Left kidney (tissue), 8 donors: ENCODE data around the gene USE1. TPM values are rescaled to one million over a fixed set of nuclear protein-coding genes. Genes with fewer than 3 reads are reported as not detected.
"Not testable (repeated sequence)": the region's sequence is repeated elsewhere in the genome, so short reads cannot be mapped to it uniquely, and the experiment has no call there.

Experiments used
- DNase-seq: peaks from one replicate; pipeline ENCODE4 v3.0.0-alpha.2; 2013
- long read RNA-seq, 8 donors: transcript quantifications; one replicate each; lab custom pipeline, GENCODE V29; 2026
- polyA plus RNA-seq: library from polyadenylated mRNA; unstranded; fragments of 120-200 nt; gene quantifications from one replicate; pipeline ENCODE4 v1.2.1, GENCODE V29; 2013; ENCODE audit not compliant: insufficient read length

USE1 gene
- polyA plus RNA-seq, result 25.1 TPM
- long read RNA-seq, donor 1, result 0 reads
- long read RNA-seq, donor 2, partial matches to known transcripts, result 0 of 2 reads
- long read RNA-seq, donor 2, other reads (novel, unspliced or antisense), result 0 of 2 reads
- long read RNA-seq, donor 3, partial matches to known transcripts, result 0 of 10 reads
- long read RNA-seq, donor 3, other reads (novel, unspliced or antisense), result 8 of 10 reads
- long read RNA-seq, donor 4, result 0 reads
- long read RNA-seq, donor 5, partial matches to known transcripts, result 5 of 30 reads
- long read RNA-seq, donor 5, other reads (novel, unspliced or antisense), result 24 of 30 reads
- long read RNA-seq, donor 6, partial matches to known transcripts, result 0 of 12 reads
- long read RNA-seq, donor 6, other reads (novel, unspliced or antisense), result 10 of 12 reads
- long read RNA-seq, donor 7, partial matches to known transcripts, result 0 of 23 reads
- long read RNA-seq, donor 7, other reads (novel, unspliced or antisense), result 20 of 23 reads
- long read RNA-seq, donor 8, partial matches to known transcripts, result 0 of 6 reads
- long read RNA-seq, donor 8, other reads (novel, unspliced or antisense), result 6 of 6 reads

GRCh38 chr19:17215127-17215971 lies at the start of gene USE1:
TSS of gene USE1 (plus strand) at chr19:17215357. CDS start at chr19:17215406, 49 bp downstream.
- DNase-seq, result peak; percentile 93

DNA sequence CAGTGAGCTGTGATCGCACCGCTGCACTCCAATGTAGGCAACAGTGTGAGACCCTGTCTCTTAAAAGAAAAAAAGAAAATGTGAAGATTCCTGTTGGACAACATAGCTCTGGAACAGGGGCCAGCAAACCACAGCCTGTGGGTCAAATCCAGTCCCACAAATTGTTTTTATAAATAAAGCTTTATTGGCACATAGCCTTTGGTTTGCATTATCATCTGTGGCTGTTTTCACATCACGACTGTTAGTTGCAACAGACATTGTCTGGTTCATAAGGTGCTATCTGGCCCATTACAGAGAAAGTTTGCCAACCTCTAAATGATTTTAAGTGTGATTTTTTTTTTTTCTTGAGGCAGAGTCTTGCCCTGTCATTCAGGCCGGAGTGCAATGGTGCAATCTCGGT lies 49.4 kb upstream of the USE1 start:
- DNase-seq, result no peak

GRCh38 chr19:17170538-17171297 lies 44.4 kb upstream of the USE1 start:
- DNase-seq, result no peak

GRCh38 chr19:17171874-17172273 lies 43.3 kb upstream of the USE1 start:
- no peak for DNase-seq

- DNase-seq, result no peak
Measured at GRCh38 chr19:17172624-17173345, 42.4 kb upstream of the USE1 start.

DNA sequence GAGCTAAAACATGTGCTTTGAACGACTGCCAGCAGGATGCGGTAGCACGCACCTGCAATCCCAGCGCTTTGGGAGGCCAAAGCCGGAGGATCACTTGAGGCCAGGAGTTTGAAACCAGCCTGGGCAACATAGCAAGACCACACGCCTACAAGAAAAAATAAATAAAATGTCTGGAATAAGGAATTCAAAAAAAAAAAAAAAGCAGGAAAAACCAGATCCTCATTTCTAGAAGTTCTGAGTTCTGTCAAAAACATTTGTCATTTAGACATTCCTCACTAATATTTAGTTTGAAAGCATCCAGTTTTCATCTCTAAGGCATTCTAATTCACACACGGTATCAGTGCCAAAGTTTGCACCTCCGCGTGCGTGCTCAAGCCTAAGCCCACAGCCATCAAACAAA lies 36.9 kb upstream of the USE1 start:
- no peak for DNase-seq

DNA sequence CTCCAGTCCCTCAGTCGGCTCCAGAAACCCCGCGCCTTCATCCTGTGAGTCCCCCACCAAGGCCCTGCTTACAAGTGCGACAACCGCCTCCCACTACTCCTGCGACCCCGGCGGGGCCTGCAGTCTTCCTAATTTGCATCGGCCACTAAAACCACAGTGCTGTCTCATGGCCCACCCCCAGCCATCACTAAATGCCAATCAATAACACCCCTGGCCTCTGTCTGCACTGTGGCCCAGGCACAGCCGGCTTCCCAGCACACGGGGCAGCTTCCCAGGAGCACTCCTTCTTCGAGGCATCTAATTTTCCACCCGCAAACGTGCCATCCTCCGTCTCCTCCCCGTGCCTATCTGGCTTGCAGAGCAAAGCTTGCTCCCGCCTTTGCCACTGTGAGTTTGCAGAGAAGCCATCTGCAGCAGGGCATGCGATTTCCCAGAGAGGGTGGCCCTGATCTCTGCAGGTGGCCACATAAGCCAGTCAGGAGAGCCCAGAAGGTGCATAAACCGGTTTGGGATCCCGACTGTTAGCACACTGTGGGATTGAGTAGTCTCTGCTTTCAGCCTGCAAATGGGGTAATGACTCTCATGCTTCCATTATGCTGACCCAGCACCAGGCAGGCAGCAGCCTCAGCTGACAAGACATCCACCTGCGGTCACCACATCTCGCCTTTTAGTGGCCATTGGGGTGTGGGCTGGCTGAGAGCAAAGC lies 34.0 kb upstream of the USE1 start:
- no peak for DNase-seq

DNA sequence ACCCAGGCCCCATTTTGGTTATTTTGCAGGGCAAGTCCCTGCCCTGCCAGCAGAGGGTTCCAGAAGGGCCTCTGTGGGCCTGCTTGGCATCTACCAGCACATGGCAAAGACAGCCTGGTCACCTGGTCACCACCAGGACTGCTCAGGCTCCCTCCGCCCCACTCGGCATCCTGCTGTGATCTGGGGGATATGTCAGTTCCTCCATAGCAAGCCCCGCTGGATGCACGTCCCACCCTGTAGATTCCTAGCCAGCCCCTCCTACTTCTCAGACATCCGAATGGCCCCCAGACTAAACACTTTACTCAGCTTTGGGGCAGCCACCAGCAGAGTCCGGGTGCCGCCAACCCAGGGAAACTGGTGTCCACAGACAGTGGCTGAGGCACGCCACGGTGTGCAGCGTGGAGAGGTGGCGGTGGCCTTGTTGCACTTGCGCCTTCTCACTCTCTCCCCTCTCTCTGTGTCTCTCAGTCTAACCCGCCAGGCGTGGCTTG lies 31.8 kb upstream of the USE1 start:
- DNase-seq, result no peak

GRCh38 chr19:17183858-17184321 lies 31.3 kb upstream of the USE1 start:
- DNase-seq, result no peak

- no peak for DNase-seq
Measured at GRCh38 chr19:17184371-17184841, 30.8 kb upstream of the USE1 start.

- no peak for DNase-seq
Measured at GRCh38 chr19:17185590-17185989, 29.6 kb upstream of the USE1 start.

- not testable (repeated sequence) for DNase-seq
Measured at GRCh38 chr19:17191736-17192135, 23.4 kb upstream of the USE1 start.

GRCh38 chr19:17192751-17193150 lies 22.4 kb upstream of the USE1 start:
- no peak for DNase-seq

DNA sequence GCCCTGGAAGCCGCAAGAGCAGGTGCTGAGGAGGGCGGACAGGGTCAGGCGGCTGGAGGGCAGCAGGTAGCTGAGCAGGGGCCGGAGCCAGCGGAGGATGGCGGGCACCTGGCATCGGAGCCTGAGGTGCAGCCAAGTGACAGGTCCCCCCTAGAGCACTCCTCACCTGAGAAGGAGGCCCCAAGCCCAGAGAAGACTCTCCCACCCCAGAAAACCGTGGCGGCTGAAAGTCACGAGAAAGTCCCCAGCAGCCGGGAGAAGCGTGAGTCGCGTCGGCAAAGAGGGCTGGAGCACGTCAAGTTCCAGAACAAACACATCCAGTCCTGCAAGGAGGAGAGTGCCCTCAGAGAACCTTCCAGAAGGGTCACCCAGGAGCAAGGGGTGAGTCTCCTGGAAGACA lies 20.5 kb upstream of the USE1 start:
- no peak for DNase-seq

DNA sequence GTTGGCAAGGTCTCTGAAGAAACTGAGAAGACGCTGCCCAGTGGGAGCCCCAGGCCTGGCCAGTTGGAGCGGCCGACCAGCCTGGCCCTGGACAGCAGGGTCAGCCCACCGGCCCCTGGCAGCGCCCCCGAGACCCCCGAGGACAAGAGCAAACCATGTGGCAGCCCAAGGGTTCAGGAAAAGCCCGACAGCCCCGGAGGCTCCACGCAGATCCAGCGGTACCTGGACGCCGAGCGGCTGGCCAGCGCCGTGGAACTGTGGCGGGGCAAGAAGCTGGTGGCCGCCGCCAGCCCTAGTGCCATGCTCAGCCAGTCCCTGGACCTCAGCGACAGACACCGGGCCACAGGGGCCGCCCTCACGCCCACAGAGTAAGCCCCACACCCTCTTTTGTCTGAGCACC lies 20.1 kb upstream of the USE1 start:
- no peak for DNase-seq

- no peak for DNase-seq
Measured at GRCh38 chr19:17196610-17197009, 18.5 kb upstream of the USE1 start.

DNA sequence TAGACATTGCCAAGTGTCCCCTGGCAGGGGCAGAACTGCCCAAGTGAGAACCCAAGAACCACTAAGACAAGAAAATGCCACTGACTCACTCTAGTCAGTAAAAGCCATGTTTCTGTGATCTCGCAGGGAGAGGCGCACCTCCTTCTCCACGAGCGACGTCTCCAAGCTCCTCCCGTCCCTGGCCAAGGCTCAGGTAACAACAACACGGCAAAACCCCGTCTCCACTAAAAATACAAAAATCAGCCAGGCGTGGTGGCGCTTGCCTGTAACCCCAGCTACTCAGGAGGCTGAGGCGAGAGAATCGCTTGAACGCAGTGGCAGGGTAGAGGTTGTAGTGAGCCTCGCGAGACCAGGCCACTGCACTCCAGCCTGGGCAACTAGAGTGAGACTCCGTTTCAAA lies 17.5 kb upstream of the USE1 start:
- no peak for DNase-seq

DNA sequence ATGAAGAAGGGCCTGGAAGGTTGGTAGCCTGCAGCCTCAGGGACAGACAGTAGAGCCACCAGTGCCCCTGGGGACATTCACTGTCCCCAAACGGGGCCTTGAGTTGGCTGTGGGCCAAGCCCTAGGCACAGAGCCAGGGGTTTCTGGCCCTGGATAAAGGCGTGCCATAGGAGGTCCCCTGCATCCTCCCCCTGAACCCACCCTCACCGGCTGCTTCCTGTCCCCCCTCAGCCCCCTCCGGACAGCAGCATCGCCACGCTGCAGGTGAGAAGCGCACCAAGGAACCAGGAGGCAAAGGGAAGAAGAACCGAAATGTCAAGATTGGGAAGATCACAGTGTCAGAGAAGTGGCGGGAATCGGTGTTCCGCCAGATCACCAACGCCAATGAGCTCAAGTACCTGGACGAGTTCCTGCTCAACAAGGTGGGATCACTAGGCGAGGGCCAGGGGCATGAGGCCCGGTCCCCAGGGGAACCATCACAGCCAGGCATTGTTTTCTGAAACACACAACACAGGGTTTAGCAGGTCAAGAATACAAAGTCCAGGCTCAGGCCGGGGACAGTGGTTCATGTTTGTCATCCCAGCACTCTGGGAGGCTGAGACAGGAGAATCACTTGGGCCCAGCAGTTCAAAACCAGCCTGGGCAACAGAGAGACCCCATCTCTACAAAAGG lies 14.6 kb upstream of the USE1 start:
- DNase-seq, result no peak

- no peak for DNase-seq
Measured at GRCh38 chr19:17202249-17202648, 12.9 kb upstream of the USE1 start.

GRCh38 chr19:17202713-17203112 lies 12.4 kb upstream of the USE1 start:
- DNase-seq, result no peak
